GM12874 (cell line): ENCODE measurements around the gene FBXL16.

ENCODE experiments used
- CTCF ChIP-seq: IDR thresholded peaks from 2 replicates; pipeline ENCODE4 v1.5.1; 2011; ENCODE audit warnings: low read depth, mild to moderate bottlenecking, control low read depth, low read length, moderate library complexity; ENCODE audit not compliant: insufficient read depth

The FBXL16 gene

GRCh38 chr16:732936-733335 lies 27.3 kb upstream of the FBXL16 start:
- no peak for TF ChIP-seq CTCF

- TF ChIP-seq CTCF, result no peak
Measured at GRCh38 chr16:732332-732731, 26.7 kb upstream of the FBXL16 start.

- no peak for TF ChIP-seq CTCF
Measured at GRCh38 chr16:730666-731509, 25.3 kb upstream of the FBXL16 start.

- TF ChIP-seq CTCF, result no peak
Measured at GRCh38 chr16:729768-730665, 24.4 kb upstream of the FBXL16 start.

GRCh38 chr16:728890-729744 lies 23.5 kb upstream of the FBXL16 start:
- TF ChIP-seq CTCF, result no peak

GRCh38 chr16:728131-728889 lies 22.7 kb upstream of the FBXL16 start:
- no peak for TF ChIP-seq CTCF
